ENCODE measurements around the gene CARMIL1. TPM values are rescaled to one million over a fixed set of nuclear protein-coding genes. Genes with fewer than 3 reads are reported as not detected.
"Not testable (repeated sequence)": the region's sequence is repeated elsewhere in the genome, so short reads cannot be mapped to it uniquely, and the experiment has no call there.

The CARMIL1 gene
- total RNA-seq, 4 donors from 2014 or later: 14.9 to 23.5 (median 20.3) TPM

DNA sequence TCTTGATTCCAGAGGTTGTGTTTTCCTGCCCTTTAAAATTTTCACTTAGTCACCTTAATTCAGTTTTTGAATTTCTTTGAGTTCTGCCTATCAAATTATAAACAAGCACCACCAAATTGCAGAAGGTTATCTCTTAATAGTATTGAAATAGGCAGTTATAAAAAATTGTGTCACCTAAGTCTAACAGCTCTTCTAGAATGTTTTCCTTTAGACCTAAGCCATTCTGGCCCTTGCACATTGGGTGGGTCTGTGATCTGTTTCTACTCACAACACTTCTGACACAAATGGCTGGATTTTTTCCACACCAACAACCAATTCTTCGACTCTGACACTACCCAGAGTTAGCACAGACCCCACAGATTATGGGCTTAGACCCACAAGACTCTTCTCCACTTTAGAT is 101.9 kb downstream of the CARMIL1 start:
- intact Hi-C loops (cut with DNase I; ENCODE audit: low total_unique reads): no loop called here
- TF ChIP-seq POLR2A (IDR thresholded peaks at IDR 0.05): no peak
- TF ChIP-seq, protein P1, sequence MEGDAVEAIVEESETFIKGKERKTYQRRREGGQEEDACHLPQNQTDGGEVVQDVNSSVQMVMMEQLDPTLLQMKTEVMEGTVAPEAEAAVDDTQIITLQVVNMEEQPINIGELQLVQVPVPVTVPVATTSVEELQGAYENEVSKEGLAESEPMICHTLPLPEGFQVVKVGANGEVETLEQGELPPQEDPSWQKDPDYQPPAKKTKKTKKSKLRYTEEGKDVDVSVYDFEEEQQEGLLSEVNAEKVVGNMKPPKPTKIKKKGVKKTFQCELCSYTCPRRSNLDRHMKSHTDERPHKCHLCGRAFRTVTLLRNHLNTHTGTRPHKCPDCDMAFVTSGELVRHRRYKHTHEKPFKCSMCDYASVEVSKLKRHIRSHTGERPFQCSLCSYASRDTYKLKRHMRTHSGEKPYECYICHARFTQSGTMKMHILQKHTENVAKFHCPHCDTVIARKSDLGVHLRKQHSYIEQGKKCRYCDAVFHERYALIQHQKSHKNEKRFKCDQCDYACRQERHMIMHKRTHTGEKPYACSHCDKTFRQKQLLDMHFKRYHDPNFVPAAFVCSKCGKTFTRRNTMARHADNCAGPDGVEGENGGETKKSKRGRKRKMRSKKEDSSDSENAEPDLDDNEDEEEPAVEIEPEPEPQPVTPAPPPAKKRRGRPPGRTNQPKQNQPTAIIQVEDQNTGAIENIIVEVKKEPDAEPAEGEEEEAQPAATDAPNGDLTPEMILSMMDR (IDR thresholded peaks at IDR 0.05): no peak
- H3K4me3 ChIP-seq (ENCODE audit: low read depth, poor library complexity, severe bottlenecking): no peak overlapping the region
- no peak for DNase-seq (ENCODE audit: low spot score in 2 of 2)
- WGBS, 2 donors: 79 to 84% methylated on average over 1 of the region's 1 CpG

DNA sequence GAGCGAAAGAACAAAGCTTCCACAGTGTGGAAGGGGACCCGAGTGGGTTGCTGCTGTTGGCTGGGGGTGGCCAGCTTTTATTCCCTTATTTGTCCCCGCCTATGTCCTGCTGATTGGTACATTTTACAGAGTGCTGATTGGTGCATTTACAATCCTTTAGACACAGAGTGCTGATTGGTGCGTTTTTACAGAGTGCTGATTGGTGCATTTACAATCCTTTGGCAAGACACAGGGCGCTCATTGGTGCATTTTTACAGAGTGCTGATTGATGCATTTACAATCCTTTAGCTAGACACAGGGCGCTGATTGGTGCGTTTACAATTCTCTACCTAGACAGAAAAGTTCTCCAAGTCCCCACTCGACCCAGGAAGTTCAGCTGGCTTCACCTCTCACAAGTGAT is 103.3 kb downstream of the CARMIL1 start:
- DNase-seq (ENCODE audit: low spot score in 2 of 2); intact Hi-C loops (cut with DNase I; ENCODE audit: low total_unique reads); H3K4me3 ChIP-seq (ENCODE audit: low read depth, poor library complexity, severe bottlenecking): not testable (repeated sequence)
- 95 to 98% methylated on average over 8 of the region's 8 CpGs for WGBS, 2 donors

DNA sequence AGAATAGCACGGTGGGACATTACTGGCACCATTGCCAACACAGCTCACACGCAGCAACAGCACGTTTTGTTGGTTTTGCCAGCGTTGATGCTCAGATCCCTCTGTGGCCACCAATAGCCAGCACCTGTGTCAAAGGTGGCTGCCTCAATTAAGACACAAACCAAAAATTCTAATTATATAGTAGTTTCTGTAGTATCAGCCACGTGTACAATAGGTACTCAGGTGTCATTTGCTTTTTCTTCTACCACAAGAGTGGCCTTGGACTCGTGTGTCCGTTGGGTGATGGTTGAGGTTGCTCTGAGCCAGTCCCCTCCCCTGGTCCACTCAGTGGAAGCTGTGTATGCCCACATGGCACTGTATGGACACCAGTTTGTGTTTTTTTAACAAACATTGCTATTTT is 105.1 kb downstream of the CARMIL1 start:
- TF ChIP-seq POLR2A (IDR thresholded peaks at IDR 0.05): no peak
- TF ChIP-seq, protein P1 (IDR thresholded peaks at IDR 0.05): no peak
- no peak overlapping the region for H3K4me3 ChIP-seq (ENCODE audit: low read depth, poor library complexity, severe bottlenecking)
- intact Hi-C loops (cut with DNase I; ENCODE audit: low total_unique reads): no loop called here
- no peak for DNase-seq (ENCODE audit: low spot score in 2 of 2)
- 90 to 92% methylated on average over 7 of the region's 7 CpGs for WGBS, 2 donors

DNA sequence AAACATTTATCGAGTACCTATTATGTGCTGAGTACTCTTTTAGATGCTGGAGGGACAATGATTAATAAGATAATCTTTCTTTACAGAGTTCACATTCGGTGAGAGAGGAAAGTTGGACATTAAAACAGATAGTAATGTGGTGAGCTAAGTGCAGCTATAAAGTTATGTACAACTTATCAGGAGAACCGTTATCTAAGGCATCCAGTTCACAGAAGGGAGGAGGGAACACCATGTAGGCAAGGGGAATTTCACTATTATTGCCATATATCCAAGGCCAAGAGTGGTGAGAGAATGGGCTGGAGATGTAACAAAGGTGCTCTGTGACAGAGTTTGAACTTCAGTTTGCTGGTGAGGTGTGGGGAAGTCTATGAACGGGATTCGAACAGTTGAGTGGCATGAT is 105.8 kb downstream of the CARMIL1 start:
- intact Hi-C loops (cut with DNase I; ENCODE audit: low total_unique reads): no loop called here
- TF ChIP-seq, protein P1 (IDR thresholded peaks at IDR 0.05): no peak
- no peak for TF ChIP-seq POLR2A (IDR thresholded peaks at IDR 0.05)
- H3K4me3 ChIP-seq (ENCODE audit: low read depth, poor library complexity, severe bottlenecking): no peak overlapping the region
- 83 to 84% methylated on average over 5 of the region's 5 CpGs for WGBS, 2 donors
- DNase-seq (ENCODE audit: low spot score in 2 of 2): no peak

DNA sequence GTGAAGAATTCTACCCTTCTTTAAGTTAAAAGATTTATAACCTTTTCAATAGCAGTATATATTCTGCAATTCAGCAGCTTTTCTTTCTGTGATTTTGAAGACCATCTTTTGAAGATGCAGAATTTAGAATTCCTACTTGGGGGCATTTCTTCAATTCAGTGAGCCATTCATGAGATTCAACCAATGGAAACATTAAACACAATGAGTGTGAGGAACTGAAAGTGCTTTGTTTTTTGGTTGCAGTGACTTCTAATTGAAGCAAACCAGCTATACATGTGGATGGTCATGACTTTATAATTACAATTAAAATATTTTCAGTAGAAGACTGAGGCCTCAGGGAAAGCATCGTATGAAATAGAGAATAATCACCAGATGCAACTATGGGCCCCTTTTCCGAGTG is 108.3 kb downstream of the CARMIL1 start:
- DNase-seq (ENCODE audit: low spot score in 2 of 2): no peak
- no peak overlapping the region for H3K4me3 ChIP-seq (ENCODE audit: low read depth, poor library complexity, severe bottlenecking)
- TF ChIP-seq, protein P1 (IDR thresholded peaks at IDR 0.05): no peak
- no peak for TF ChIP-seq POLR2A (IDR thresholded peaks at IDR 0.05)
- intact Hi-C loops (cut with DNase I; ENCODE audit: low total_unique reads): no loop called here
- WGBS, 2 donors: 78 to 85% methylated on average over 2 of the region's 2 CpGs

DNA sequence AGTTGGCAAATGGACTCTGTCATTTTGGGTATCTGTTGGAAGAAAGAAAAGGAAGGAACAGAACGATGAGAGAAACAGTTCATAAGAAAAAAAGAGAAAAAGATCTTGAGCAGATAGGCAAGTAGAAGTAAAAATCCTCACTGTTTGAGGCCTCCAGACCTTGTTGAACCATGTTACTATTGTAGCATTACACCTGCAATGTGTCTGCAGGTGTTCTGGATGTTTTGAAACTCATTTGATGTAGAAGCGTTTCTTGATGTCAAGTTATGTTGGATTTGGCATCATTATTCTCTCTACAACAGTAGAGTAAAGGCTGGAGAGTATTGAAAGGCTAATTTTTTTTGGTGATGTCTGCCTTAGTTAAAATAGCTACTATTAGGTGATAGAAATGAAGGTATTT is 108.7 kb downstream of the CARMIL1 start:
- intact Hi-C loops (cut with DNase I; ENCODE audit: low total_unique reads): no loop called here
- no peak for DNase-seq (ENCODE audit: low spot score in 2 of 2)
- WGBS, 2 donors: 63 to 66% methylated on average over 2 of the region's 2 CpGs

More for the DNA sequence above, 108.7 kb downstream of the CARMIL1 start:
- no peak for TF ChIP-seq POLR2A (IDR thresholded peaks at IDR 0.05)
- TF ChIP-seq, protein P1 (IDR thresholded peaks at IDR 0.05): no peak
- H3K4me3 ChIP-seq (ENCODE audit: low read depth, poor library complexity, severe bottlenecking): no peak overlapping the region
